Common myeloid progenitor, CD34-positive (primary cell): ENCODE data around the gene CDV3.

ENCODE experiments used
- CTCF ChIA-PET: fragments of 350-600 bp; sonication (Branson Sonifier 250); formaldehyde crosslinking; loops from one replicate; lab custom pipeline; 2021; ENCODE audit warnings: antibody characterized with exemption; lab: Charles Lee
- POLR2A ChIA-PET: fragments of 350-600 bp; sonication (Branson Sonifier 250); formaldehyde crosslinking; loops from one replicate; lab custom pipeline; 2021; ENCODE audit warnings: antibody characterized with exemption; lab: Charles Lee
- DNase-seq, 3 donors: peaks; one replicate each; pipeline versions ENCODE4 v3.0.0 to v3.0.0-alpha.2; 2013
- H3K27ac ChIP-seq, 2 experiments: 1 replicate in 1 of 2; 2 replicates in 1 of 2; pipeline ENCODE4 v1.7.0; 2013; ENCODE audit warnings: inconsistent platforms in 2 of 2, low read length in 2 of 2, mild to moderate bottlenecking in 2 of 2, low read depth in 1 of 2, moderate library complexity in 1 of 2; ENCODE audit not compliant: severe bottlenecking in 2 of 2, insufficient read depth in 1 of 2, poor library complexity in 1 of 2
- H3K27me3 ChIP-seq, 5 experiments: replicated peaks in 2 of 5; 1 replicate in 3 of 5; 2 replicates in 2 of 5; pipeline versions ENCODE4 v1.6.1 to v1.7.0; 2013; ENCODE audit warnings: low read length in 4 of 5, mild to moderate bottlenecking in 2 of 5, moderate library complexity in 2 of 5, inconsistent platforms in 1 of 5; ENCODE audit not compliant: insufficient read depth in 5 of 5, control insufficient read depth in 4 of 5
- H3K36me3 ChIP-seq, 4 experiments: 1 replicate in 2 of 4; 2 replicates in 2 of 4; pipeline versions ENCODE4 v1.6.1 to v1.7.0; 2013; ENCODE audit warnings: low read length in 3 of 4, control low read depth in 1 of 4, mild to moderate bottlenecking in 1 of 4; ENCODE audit not compliant: control insufficient read depth in 4 of 4, insufficient read depth in 4 of 4
- H3K4me1 ChIP-seq, 4 experiments: 1 replicate in 3 of 4; 2 replicates in 1 of 4; pipeline versions ENCODE4 v1.6.1 to v1.7.1; 2013; ENCODE audit warnings: low read length in 3 of 4, mild to moderate bottlenecking in 3 of 4, control low read depth in 1 of 4, inconsistent platforms in 1 of 4, moderate library complexity in 1 of 4; ENCODE audit not compliant: control insufficient read depth in 4 of 4, insufficient read depth in 4 of 4; ENCODE audit errors: control extremely low read depth in 1 of 4
- H3K4me3 ChIP-seq, 7 experiments: 1 replicate in 4 of 7; 2 replicates in 3 of 7; pipeline versions ENCODE4 v1.5.1 to v1.7.0; 2013; ENCODE audit warnings: mild to moderate bottlenecking in 7 of 7, low read length in 6 of 7, moderate library complexity in 6 of 7, inconsistent platforms in 2 of 7, low read depth in 2 of 7, control low read depth in 1 of 7; ENCODE audit not compliant: insufficient read depth in 4 of 7, control insufficient read depth in 1 of 7; ENCODE audit errors: extremely low read depth in 1 of 7
- H3K9me3 ChIP-seq, 5 experiments: 1 replicate in 4 of 5; 2 replicates in 1 of 5; pipeline versions ENCODE4 v1.6.1 to v1.7.1; 2013; ENCODE audit warnings: low read length in 4 of 5, mild to moderate bottlenecking in 2 of 5, inconsistent platforms in 1 of 5, low read depth in 1 of 5, moderate library complexity in 1 of 5; ENCODE audit not compliant: control insufficient read depth in 4 of 5, insufficient read depth in 2 of 5; ENCODE audit errors: control extremely low read depth in 1 of 5
- WGBS: methylation state at CpG from one replicate; pipeline ENCODE4 v1.1.5; 2013; ENCODE audit not compliant: insufficient coverage; 5-methylcytosine and 5-hydroxymethylcytosine counted together

CDV3 gene

GRCh38 chr3:133599280-133599679, 25.8 kb downstream of the CDV3 start:
- POLR2A ChIA-PET: no interaction called here
- WGBS: 100% methylated on average over 1 of the region's 2 CpGs

DNA sequence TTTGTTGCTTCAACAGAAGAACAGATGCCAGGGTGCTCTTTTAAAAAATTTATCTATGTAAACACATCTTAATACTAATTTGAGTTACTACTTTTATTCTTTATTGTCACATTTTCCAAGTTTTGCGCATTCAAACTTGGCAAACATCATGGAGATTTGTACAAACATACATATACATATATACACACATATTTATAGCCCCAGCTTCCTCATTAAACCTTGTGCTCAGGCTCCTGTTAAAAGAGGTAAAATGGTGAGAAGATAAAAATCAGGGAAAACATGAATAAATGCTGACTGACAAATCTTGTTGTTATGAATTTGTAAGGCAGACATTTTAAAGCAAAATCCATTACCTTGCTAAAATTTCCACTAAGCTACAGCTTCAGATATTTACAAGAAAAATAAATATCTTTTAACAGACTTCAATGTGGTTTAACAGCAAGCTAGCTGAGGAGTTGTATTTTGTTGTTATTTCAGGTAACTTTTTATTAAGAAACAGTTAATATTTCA, 27.1 kb downstream of the CDV3 start:
- Histone ChIP-seq H3K36me3 (peaks cover 2 to 35% (median 11%) of the 10 kb centered on the region in 4 experiments), H3K4me1 (no peaks in the 10 kb centered on the region), H3K4me3 (no peak overlapping the region), H3K27me3 (no peaks in the 10 kb centered on the region), H3K9me3 (no peaks in the 10 kb centered on the region), H3K27ac (peak overlapping the region in 1 of 2 experiments; percentile 14)
- CTCF ChIA-PET: interaction anchor here (1.3 kb wide), 1 partner anchor 214 kb away, joined by 3 read pairs; no protein-coding TSS in a partner anchor
- POLR2A ChIA-PET: no interaction called here
- WGBS: no CpG with 5 or more reads among the region's 1 CpG
- no peak for DNase-seq

More at GRCh38 chr3:133599280-133599679, 25.8 kb downstream of the CDV3 start:
- Histone ChIP-seq H3K27ac (no peak overlapping the region), H3K4me3 (no peak overlapping the region), H3K36me3 (peaks cover 2 to 22% (median 7%) of the 10 kb centered on the region in 4 experiments), H3K9me3 (no peaks in the 10 kb centered on the region), H3K4me1 (no peaks in the 10 kb centered on the region), H3K27me3 (no peaks in the 10 kb centered on the region)
- DNase-seq: no peak
- CTCF ChIA-PET: interaction anchor here (0.9 to 1.5 kb wide), 2 partner anchors 20 to 112 kb away, joined by 3 to 4 read pairs; no protein-coding TSS in a partner anchor

DNA sequence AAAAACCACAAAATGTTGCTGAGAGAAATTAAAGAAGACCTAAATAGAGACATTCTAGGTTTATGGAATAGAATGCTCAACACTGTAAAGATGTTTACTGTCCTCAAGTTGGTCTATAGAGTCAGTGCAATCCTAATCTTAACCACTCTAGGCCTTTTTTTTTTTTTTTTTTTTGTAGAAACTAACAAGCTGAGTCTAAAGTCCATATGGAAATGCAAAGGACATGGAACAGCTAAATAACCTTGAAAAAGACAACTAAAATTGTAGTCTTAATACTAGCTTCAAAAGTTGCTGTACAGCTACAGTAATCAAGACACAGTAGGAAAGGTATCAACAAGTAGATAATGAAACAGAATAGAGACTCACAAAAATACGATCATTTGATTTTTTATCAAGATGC, 32.9 kb downstream of the CDV3 start:
- no CpG with 5 or more reads among the region's 1 CpG for WGBS
- ChIA-PET CTCF (interaction anchor here (1.1 to 2.4 kb wide), 3 partner anchors 10 to 28 kb away, joined by 3 to 6 read pairs (median 5); no protein-coding TSS in a partner anchor), POLR2A (interaction anchor here (0.5 kb wide), 1 partner anchor 214 kb away, joined by 4 read pairs; no protein-coding TSS in a partner anchor)
- DNase-seq: no peak
- H3K27ac ChIP-seq: no peak overlapping the region
- H3K27me3 ChIP-seq: no peaks in the 10 kb centered on the region
- peaks cover 28 to 67% (median 43%) of the 10 kb centered on the region in 4 experiments for H3K36me3 ChIP-seq
- H3K9me3 ChIP-seq: no peaks in the 10 kb centered on the region
- H3K4me3 ChIP-seq: no peak overlapping the region
- no peaks in the 10 kb centered on the region for H3K4me1 ChIP-seq

DNA sequence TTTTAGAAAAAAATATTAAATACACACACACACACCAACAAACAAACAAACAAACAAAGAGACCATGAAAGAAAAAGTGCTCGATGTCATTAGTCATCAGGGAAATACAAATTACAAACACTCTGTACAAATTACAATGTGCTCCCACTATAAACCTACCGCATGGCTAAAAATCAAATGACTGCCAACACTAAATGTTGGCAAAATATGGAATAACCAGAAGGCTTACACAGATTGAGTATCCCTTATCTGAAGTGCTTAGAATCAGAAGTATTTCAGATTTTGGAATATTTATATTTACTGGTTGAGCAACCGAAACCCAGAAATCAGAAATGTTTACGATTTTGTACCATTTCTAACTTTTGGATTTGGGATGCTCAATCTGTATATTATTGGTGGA, 33.4 kb downstream of the CDV3 start:
- 100% methylated on average over 1 of the region's 4 CpGs for WGBS
- Histone ChIP-seq H3K4me3 (no peak overlapping the region), H3K36me3 (peaks cover 29 to 67% (median 48%) of the 10 kb centered on the region in 4 experiments), H3K27me3 (no peaks in the 10 kb centered on the region), H3K27ac (no peak overlapping the region), H3K4me1 (no peaks in the 10 kb centered on the region), H3K9me3 (no peaks in the 10 kb centered on the region)
- no peak for DNase-seq
- ChIA-PET CTCF (interaction anchor here (0.6 to 2.4 kb wide), 5 partner anchors 9 to 879 kb away, joined by 3 to 6 read pairs (median 5); no protein-coding TSS in a partner anchor), POLR2A (no interaction called here)

- H3K36me3 ChIP-seq: peaks cover 31 to 72% (median 53%) of the 10 kb centered on the region in 4 experiments
Observed at GRCh38 chr3:133607816-133608215, 34.3 kb downstream of the CDV3 start.

GRCh38 chr3:133608388-133608787, 34.9 kb downstream of the CDV3 start:
- 95% methylated on average over 2 of the region's 2 CpGs for WGBS
- no peaks in the 10 kb centered on the region for H3K9me3 ChIP-seq
- ChIA-PET CTCF (interaction anchor here (1.6 to 2.4 kb wide), 2 partner anchors 10 to 34 kb away, joined by 5 to 6 read pairs; no protein-coding TSS in a partner anchor), POLR2A (no interaction called here)
- no peak for DNase-seq
- H3K27me3 ChIP-seq: no peaks in the 10 kb centered on the region
- H3K36me3 ChIP-seq: peaks cover 31 to 74% (median 52%) of the 10 kb centered on the region in 4 experiments
- H3K4me3 ChIP-seq: no peak overlapping the region
- no peaks in the 10 kb centered on the region for H3K4me1 ChIP-seq
- H3K27ac ChIP-seq: peak overlapping the region in 1 of 2 experiments; percentile 2

More at GRCh38 chr3:133607816-133608215, 34.3 kb downstream of the CDV3 start:
- POLR2A ChIA-PET: no interaction called here
- no peak for DNase-seq
- Histone ChIP-seq H3K27me3 (no peaks in the 10 kb centered on the region), H3K27ac (no peak overlapping the region), H3K9me3 (no peaks in the 10 kb centered on the region), H3K4me1 (no peaks in the 10 kb centered on the region), H3K4me3 (no peak overlapping the region)
- CTCF ChIA-PET: interaction anchor here (0.6 to 2.4 kb wide), 3 partner anchors 10 to 49 kb away, joined by 4 to 6 read pairs (median 5); no protein-coding TSS in a partner anchor
- 60% methylated on average over 1 of the region's 1 CpG for WGBS

- POLR2A ChIA-PET: no interaction called here
Observed at GRCh38 chr3:133610031-133610430, 36.5 kb downstream of the CDV3 start.

More at GRCh38 chr3:133610031-133610430, 36.5 kb downstream of the CDV3 start:
- H3K4me1 ChIP-seq: no peaks in the 10 kb centered on the region
- H3K9me3 ChIP-seq: no peaks in the 10 kb centered on the region
- H3K27me3 ChIP-seq: no peaks in the 10 kb centered on the region
- no peak overlapping the region for H3K27ac ChIP-seq
- no peak overlapping the region for H3K4me3 ChIP-seq
- CTCF ChIA-PET: no interaction called here
- peaks cover 28 to 75% (median 55%) of the 10 kb centered on the region in 4 experiments for H3K36me3 ChIP-seq
- DNase-seq: no peak
